K562 (cell line): ENCODE data around the gene KAT2B. TPM values are rescaled to one million over a fixed set of nuclear protein-coding genes. Genes with fewer than 3 reads are reported as not detected.

ENCODE experiments used
- BMI1 ChIP-seq: fragments of 150-350 bp; IDR thresholded peaks from 2 replicates; pipeline ENCODE4 v1.6.1; 2014; ENCODE audit warnings: low read length
- CBX3 ChIP-seq, 2 experiments: IDR thresholded peaks; 1 replicate in 1 of 2; 2 replicates in 1 of 2; pipeline ENCODE4 v1.6.1; 2012; ENCODE audit warnings: inconsistent platforms in 2 of 2, low read length in 2 of 2, borderline replicate concordance in 1 of 2, control low read depth in 1 of 2
- DNMT1 ChIP-seq: fragments of 450-650 bp; IDR thresholded peaks from 2 replicates; pipeline ENCODE4 v1.6.1; 2016; ENCODE audit warnings: antibody characterized with exemption, mild to moderate bottlenecking
- ELF4 ChIP-seq: fragments of 450-650 bp; formaldehyde crosslinking; IDR thresholded peaks from 2 replicates; pipeline ENCODE4 v1.4.0; 2022; ENCODE audit warnings: missing genetic modification characterization
- HDAC1 ChIP-seq, 2 experiments: fragments of 450-650 bp; IDR thresholded peaks; 2 replicates each; pipeline ENCODE4 v1.6.1; 2016 to 2017; ENCODE audit warnings: inconsistent platforms in 1 of 2, mild to moderate bottlenecking in 1 of 2, moderate library complexity in 1 of 2
- MAFK ChIP-seq: IDR thresholded peaks from 2 replicates; pipeline ENCODE4 v1.6.1; 2011; ENCODE audit warnings: low read length, improper control_type of control experiment
- NBN ChIP-seq: fragments of 450-650 bp; IDR thresholded peaks from 2 replicates; pipeline ENCODE4 v1.6.1; 2016; ENCODE audit warnings: low read depth, mild to moderate bottlenecking
- RFX5 ChIP-seq: IDR thresholded peaks from 2 replicates; pipeline ENCODE4 v1.6.1; 2011; ENCODE audit warnings: low read depth, mild to moderate bottlenecking, improper control_type of control experiment, low read length
- SMARCB1 ChIP-seq: IDR thresholded peaks from 2 replicates; pipeline ENCODE4 v1.6.1; 2011; ENCODE audit warnings: improper control_type of control experiment, low read depth; ENCODE audit not compliant: insufficient read length
- TOE1 ChIP-seq, 2 experiments: fragments of 450-650 bp in 1 of 2; sonication (generic) in 1 of 2; formaldehyde crosslinking in 1 of 2; IDR thresholded peaks; 2 replicates each; pipeline versions ENCODE4 v1.7.1 to v1.8.0; 2016 to 2022; ENCODE audit warnings: borderline replicate concordance in 2 of 2, mild to moderate bottlenecking in 2 of 2, antibody characterized with exemption in 1 of 2, inconsistent platforms in 1 of 2, low read depth in 1 of 2, missing genetic modification reagents in 1 of 2, moderate library complexity in 1 of 2
- ZFX ChIP-seq: sonication (generic); formaldehyde crosslinking; IDR thresholded peaks from 2 replicates; pipeline ENCODE4 v1.8.0; 2022; ENCODE audit warnings: mild to moderate bottlenecking, missing genetic modification reagents, moderate library complexity
- polyA plus RNA-seq, 8 experiments: library from polyadenylated mRNA; depleted of rRNA in 4 of 8; stranded (reverse) in 5 of 8; unstranded in 3 of 8; fragments of >200 nt; fragmentation: Nextera tagmentation in 2 of 8; fragmentation: Illumina TruSeq in 1 of 8; extraction: Ambion mirVana in 2 of 8; extraction: Trizol in 1 of 8; gene quantifications; 2 replicates each; pipeline versions ENCODE4 v1.2.1 to v1.2.3, GENCODE V29; 2011 to 2014; ENCODE audit warnings: inconsistent platforms in 1 of 8, missing spikeins in 1 of 8
- total RNA-seq, 7 experiments: library from RNA; depleted of rRNA in 6 of 7; stranded (reverse); fragments of >200 nt in 6 of 7; fragmentation: Illumina TruSeq in 2 of 7; extraction: Trizol in 2 of 7; gene quantifications; 2 replicates each; pipeline versions ENCODE4 v1.2.1 to v1.2.3, GENCODE V29; 2011 to 2021; ENCODE audit warnings: low replicate concordance in 1 of 7
- TF ChIP-seq, protein P1 (sequence below): fragments of 450-650 bp; IDR thresholded peaks from 2 replicates; pipeline ENCODE4 v1.7.1; 2018; ENCODE audit warnings: mild to moderate bottlenecking, low read depth; ENCODE audit not compliant: partially characterized antibody
- TF ChIP-seq, protein P2 (sequence below), 2 experiments: fragments of 450-650 bp in 1 of 2; sonication (generic) in 1 of 2; formaldehyde crosslinking in 1 of 2; IDR thresholded peaks in 1 of 2; conservative IDR thresholded peaks in 1 of 2; 2 replicates each; pipeline versions ENCODE4 v1.6.1 to v1.8.1; 2016 to 2023; ENCODE audit warnings: mild to moderate bottlenecking in 2 of 2, moderate library complexity in 2 of 2, inconsistent platforms in 1 of 2, missing genetic modification reagents in 1 of 2
- TF ChIP-seq, protein P3 (sequence below): fragments of 450-650 bp; IDR thresholded peaks from 2 replicates; pipeline ENCODE4 v1.6.1; 2016; ENCODE audit warnings: low read depth

KAT2B gene
- total and polyA plus RNA-seq, 9 of the 15 experiments (the other 6 are each of a cell fraction or from before 2014, with no cell fraction given) = 3.3 to 14.9 (median 12.2) TPM

DNA sequence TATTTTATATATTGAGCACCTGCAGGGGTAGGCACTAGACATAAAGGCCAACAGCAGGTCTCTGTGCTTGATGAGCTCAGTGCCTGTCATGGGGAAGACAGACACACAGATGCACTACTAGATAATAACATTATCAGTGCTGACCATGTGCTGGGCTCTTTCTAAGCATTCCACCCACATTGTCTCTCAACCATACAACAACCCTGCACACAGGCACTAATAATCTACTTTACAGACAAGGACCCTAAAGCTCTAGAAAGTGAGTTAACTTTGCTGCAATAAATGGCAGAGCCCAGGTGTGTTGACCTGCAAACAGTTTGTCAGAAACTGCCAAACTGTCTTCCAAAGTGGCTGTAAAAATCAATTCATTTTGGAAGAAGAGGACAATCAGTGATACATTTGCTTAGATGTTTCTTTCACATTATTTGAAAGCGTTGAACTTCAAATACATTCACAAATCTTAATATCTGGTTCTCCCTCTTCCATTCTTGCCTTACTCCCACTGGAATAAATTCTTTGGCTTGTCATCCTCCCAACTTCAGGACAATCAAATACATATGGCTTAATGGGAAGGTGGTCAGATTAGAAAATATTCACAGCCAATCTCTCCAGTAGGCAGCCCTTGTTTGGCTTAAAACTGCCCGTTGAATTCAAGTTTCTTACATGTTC is 17.2 kb upstream of the KAT2B start (continued):
- TF ChIP-seq, protein P1, sequence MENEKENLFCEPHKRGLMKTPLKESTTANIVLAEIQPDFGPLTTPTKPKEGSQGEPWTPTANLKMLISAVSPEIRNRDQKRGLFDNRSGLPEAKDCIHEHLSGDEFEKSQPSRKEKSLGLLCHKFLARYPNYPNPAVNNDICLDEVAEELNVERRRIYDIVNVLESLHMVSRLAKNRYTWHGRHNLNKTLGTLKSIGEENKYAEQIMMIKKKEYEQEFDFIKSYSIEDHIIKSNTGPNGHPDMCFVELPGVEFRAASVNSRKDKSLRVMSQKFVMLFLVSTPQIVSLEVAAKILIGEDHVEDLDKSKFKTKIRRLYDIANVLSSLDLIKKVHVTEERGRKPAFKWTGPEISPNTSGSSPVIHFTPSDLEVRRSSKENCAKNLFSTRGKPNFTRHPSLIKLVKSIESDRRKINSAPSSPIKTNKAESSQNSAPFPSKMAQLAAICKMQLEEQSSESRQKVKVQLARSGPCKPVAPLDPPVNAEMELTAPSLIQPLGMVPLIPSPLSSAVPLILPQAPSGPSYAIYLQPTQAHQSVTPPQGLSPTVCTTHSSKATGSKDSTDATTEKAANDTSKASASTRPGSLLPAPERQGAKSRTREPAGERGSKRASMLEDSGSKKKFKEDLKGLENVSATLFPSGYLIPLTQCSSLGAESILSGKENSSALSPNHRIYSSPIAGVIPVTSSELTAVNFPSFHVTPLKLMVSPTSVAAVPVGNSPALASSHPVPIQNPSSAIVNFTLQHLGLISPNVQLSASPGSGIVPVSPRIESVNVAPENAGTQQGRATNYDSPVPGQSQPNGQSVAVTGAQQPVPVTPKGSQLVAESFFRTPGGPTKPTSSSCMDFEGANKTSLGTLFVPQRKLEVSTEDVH = peak; percentile 44
- TF ChIP-seq HDAC1 (IDR thresholded peaks at IDR 0.05) (peak in 1 of 2 experiments; percentile 84; a peak in 2 of 4 replicates), TOE1 (IDR thresholded peaks at IDR 0.05; ENCODE audit: borderline replicate concordance) (peak; percentile 34; the same call in 1 of the 2 replicates), TOE1 (CRISPR knock-in tag; IDR thresholded peaks at IDR 0.05; ENCODE audit: borderline replicate concordance, low read depth) (no peak), RFX5 (no peak), DNMT1 (0 out of 2 replicates have a peak, but pooled peaks have one; percentile 76), ELF4 (CRISPR knock-in tag) (peak; percentile 41; the same call in 1 of the 2 replicates), BMI1 (no peak), NBN (peak; percentile 97), CBX3 (IDR thresholded peaks at IDR 0.05; ENCODE audit: borderline replicate concordance in 1 of 2, low read length in 2 of 2) (peak in 1 of 2 experiments; percentile 89; a peak in 1 of 3 replicates), MAFK (peak; percentile 34; the same call in 1 of the 2 replicates), SMARCB1 (peak; percentile 99), ZFX (CRISPR knock-in tag) (no peak)
- TF ChIP-seq, protein P2, sequence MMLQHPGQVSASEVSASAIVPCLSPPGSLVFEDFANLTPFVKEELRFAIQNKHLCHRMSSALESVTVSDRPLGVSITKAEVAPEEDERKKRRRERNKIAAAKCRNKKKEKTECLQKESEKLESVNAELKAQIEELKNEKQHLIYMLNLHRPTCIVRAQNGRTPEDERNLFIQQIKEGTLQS (IDR thresholded peaks at IDR 0.05) = peak; percentile 95
- TF ChIP-seq, protein P2 (CRISPR knock-in tag; conservative IDR thresholded peaks at IDR 0.05) = peak; percentile 86
- TF ChIP-seq, protein P3, sequence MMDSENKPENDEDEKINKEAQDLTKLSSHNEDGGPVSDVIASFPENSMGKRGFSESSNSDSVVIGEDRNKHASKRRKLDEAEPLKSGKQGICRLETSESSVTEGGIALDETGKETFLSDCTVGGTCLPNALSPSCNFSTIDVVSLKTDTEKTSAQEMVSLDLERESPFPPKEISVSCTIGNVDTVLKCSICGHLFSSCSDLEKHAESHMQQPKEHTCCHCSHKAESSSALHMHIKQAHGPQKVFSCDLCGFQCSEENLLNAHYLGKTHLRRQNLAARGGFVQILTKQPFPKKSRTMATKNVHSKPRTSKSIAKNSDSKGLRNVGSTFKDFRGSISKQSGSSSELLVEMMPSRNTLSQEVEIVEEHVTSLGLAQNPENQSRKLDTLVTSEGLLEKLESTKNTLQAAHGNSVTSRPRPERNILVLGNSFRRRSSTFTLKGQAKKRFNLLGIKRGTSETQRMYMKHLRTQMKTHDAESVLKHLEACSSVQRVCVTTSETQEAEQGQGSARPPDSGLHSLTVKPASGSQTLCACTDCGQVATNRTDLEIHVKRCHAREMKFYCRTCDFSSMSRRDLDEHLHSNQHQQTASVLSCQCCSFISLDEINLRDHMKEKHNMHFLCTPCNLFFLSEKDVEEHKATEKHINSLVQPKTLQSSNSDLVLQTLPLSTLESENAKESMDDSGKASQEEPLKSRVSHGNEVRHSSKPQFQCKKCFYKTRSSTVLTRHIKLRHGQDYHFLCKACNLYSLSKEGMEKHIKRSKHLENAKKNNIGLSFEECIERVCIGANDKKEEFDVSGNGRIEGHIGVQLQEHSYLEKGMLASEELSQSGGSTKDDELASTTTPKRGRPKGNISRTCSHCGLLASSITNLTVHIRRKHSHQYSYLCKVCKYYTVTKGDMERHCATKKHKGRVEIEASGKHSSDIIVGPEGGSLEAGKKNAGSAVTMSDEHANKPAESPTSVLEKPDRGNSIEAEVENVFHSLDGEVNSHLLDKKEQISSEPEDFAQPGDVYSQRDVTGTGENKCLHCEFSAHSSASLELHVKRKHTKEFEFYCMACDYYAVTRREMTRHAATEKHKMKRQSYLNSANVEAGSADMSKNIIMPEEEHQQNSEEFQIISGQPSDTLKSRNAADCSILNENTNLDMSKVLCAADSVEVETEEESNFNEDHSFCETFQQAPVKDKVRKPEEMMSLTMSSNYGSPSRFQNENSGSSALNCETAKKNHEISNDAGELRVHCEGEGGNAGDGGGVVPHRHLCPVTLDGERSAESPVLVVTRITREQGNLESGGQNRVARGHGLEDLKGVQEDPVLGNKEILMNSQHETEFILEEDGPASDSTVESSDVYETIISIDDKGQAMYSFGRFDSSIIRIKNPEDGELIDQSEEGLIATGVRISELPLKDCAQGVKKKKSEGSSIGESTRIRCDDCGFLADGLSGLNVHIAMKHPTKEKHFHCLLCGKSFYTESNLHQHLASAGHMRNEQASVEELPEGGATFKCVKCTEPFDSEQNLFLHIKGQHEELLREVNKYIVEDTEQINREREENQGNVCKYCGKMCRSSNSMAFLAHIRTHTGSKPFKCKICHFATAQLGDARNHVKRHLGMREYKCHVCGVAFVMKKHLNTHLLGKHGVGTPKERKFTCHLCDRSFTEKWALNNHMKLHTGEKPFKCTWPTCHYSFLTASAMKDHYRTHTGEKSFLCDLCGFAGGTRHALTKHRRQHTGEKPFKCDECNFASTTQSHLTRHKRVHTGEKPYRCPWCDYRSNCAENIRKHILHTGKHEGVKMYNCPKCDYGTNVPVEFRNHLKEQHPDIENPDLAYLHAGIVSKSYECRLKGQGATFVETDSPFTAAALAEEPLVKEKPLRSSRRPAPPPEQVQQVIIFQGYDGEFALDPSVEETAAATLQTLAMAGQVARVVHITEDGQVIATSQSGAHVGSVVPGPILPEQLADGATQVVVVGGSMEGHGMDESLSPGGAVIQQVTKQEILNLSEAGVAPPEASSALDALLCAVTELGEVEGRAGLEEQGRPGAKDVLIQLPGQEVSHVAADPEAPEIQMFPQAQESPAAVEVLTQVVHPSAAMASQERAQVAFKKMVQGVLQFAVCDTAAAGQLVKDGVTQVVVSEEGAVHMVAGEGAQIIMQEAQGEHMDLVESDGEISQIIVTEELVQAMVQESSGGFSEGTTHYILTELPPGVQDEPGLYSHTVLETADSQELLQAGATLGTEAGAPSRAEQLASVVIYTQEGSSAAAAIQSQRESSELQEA = no peak
